ENCODE results near the gene LRG1. TPM values are rescaled to one million over a fixed set of nuclear protein-coding genes. Genes with fewer than 3 reads are reported as not detected.

LRG1 gene
- total and polyA plus RNA-seq, 9 of the 15 experiments (the other 6 are each of a cell fraction or from before 2014, with no cell fraction given): 1.5 to 11.9 (median 8.7) TPM

- TF ChIP-seq SAP30 (IDR thresholded peaks at IDR 0.05; ENCODE audit: borderline replicate concordance, insufficient read depth, low read depth, low read length, poor library complexity, severe bottlenecking) (no peak), XRCC5 (IDR thresholded peaks at IDR 0.05; ENCODE audit: low read depth, low read length) (0 out of 2 replicates have a peak, but pooled peaks have one; percentile 32), SMARCB1 (IDR thresholded peaks at IDR 0.05; ENCODE audit: insufficient read length, low read depth) (no peak), KDM1A (IDR thresholded peaks at IDR 0.05) (peak; percentile 66 to 90), CCAR2 (IDR thresholded peaks at IDR 0.05; ENCODE audit: low read depth, low read length) (no peak), MXI1 (IDR thresholded peaks at IDR 0.05; ENCODE audit: low read depth, low read length) (no peak), FOXA1 (IDR thresholded peaks at IDR 0.05; ENCODE audit: borderline replicate concordance) (no peak), FOXP4 (CRISPR knock-in tag; IDR thresholded peaks at IDR 0.05; ENCODE audit: borderline replicate concordance) (no peak), MAFF (IDR thresholded peaks at IDR 0.05; ENCODE audit: low read length) (no peak), NCOA2 (IDR thresholded peaks at IDR 0.05; ENCODE audit: partially characterized antibody in 2 of 2) (no peak), ZNF311 (CRISPR knock-in tag; IDR thresholded peaks at IDR 0.05) (no peak), CREM (IDR thresholded peaks at IDR 0.05; ENCODE audit: low read depth) (no peak), BCOR (IDR thresholded peaks at IDR 0.05) (peak; percentile 97), ZNF717 (CRISPR knock-in tag; IDR thresholded peaks at IDR 0.05) (no peak), BRD4 (IDR thresholded peaks at IDR 0.05) (no peak), ZNF551 (CRISPR knock-in tag; IDR thresholded peaks at IDR 0.05) (no peak), ZNF23 (CRISPR knock-in tag; IDR thresholded peaks at IDR 0.05) (no peak), BCLAF1 (IDR thresholded peaks at IDR 0.05; ENCODE audit: borderline replicate concordance in 1 of 2, control insufficient read depth in 1 of 2, low read depth in 2 of 2, low read length in 1 of 2) (no peak), CREB1 (IDR thresholded peaks at IDR 0.05) (no peak), CREB1 (CRISPR knock-in tag; IDR thresholded peaks at IDR 0.05) (no peak)
- TF ChIP-seq, protein P1, sequence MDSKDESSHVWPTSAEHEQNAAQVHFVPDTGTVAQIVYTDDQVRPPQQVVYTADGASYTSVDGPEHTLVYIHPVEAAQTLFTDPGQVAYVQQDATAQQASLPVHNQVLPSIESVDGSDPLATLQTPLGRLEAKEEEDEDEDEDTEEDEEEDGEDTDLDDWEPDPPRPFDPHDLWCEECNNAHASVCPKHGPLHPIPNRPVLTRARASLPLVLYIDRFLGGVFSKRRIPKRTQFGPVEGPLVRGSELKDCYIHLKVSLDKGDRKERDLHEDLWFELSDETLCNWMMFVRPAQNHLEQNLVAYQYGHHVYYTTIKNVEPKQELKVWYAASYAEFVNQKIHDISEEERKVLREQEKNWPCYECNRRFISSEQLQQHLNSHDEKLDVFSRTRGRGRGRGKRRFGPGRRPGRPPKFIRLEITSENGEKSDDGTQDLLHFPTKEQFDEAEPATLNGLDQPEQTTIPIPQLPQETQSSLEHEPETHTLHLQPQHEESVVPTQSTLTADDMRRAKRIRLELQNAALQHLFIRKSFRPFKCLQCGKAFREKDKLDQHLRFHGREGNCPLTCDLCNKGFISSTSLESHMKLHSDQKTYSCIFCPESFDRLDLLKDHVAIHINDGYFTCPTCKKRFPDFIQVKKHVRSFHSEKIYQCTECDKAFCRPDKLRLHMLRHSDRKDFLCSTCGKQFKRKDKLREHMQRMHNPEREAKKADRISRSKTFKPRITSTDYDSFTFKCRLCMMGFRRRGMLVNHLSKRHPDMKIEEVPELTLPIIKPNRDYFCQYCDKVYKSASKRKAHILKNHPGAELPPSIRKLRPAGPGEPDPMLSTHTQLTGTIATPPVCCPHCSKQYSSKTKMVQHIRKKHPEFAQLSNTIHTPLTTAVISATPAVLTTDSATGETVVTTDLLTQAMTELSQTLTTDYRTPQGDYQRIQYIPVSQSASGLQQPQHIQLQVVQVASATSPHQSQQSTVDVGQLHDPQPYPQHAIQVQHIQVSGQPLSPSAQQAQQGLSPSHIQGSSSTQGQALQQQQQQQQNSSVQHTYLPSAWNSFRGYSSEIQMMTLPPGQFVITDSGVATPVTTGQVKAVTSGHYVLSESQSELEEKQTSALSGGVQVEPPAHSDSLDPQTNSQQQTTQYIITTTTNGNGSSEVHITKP (IDR thresholded peaks at IDR 0.05; ENCODE audit: partially characterized antibody): no peak
These were observed 44.3 kb upstream of the LRG1 start (continued) for GRCh38 chr19:4583961-4584669.
